KG1 (cell line): Measurements from ENCODE around the gene DIP2C.
"Not testable (repeated sequence)": the region's sequence is repeated elsewhere in the genome, so short reads cannot be mapped to it uniquely, and the experiment has no call there.

Experiments
- DNase-seq: peaks from one replicate; lab custom pipeline; 2025; lab: John Stamatoyannopoulos, UW

Gene DIP2C

GRCh38 chr10:442209-442608 lies 247.3 kb downstream of the DIP2C start:
- no peak for DNase-seq

- no peak for DNase-seq
These were observed 247.8 kb downstream of the DIP2C start for GRCh38 chr10:441659-442058.

- DNase-seq, result no peak
These were observed 249.3 kb downstream of the DIP2C start for GRCh38 chr10:440127-440526.

GRCh38 chr10:437698-438490 lies 251.6 kb downstream of the DIP2C start:
- no peak for DNase-seq

- no peak for DNase-seq
These were observed 252.4 kb downstream of the DIP2C start for GRCh38 chr10:436911-437665.

- DNase-seq, result no peak
These were observed 253.3 kb downstream of the DIP2C start for GRCh38 chr10:436013-436697.

GRCh38 chr10:435397-435796 lies 254.1 kb downstream of the DIP2C start:
- DNase-seq, result no peak

GRCh38 chr10:429696-430095 lies 259.8 kb downstream of the DIP2C start:
- no peak for DNase-seq

GRCh38 chr10:427761-428519 lies 261.5 kb downstream of the DIP2C start:
- DNase-seq, result no peak

GRCh38 chr10:425365-425764 lies 264.1 kb downstream of the DIP2C start:
- DNase-seq, result not testable (repeated sequence)

GRCh38 chr10:424724-425123 lies 264.7 kb downstream of the DIP2C start:
- DNase-seq, result not testable (repeated sequence)

- no peak for DNase-seq
These were observed 266.3 kb downstream of the DIP2C start for GRCh38 chr10:423178-423577.

GRCh38 chr10:422675-423074 lies 266.8 kb downstream of the DIP2C start:
- DNase-seq, result no peak

- no peak for DNase-seq
These were observed 267.2 kb downstream of the DIP2C start for GRCh38 chr10:422241-422640.

- no peak for DNase-seq
These were observed 268.3 kb downstream of the DIP2C start for GRCh38 chr10:421170-421569.

- no peak for DNase-seq
These were observed 269.0 kb downstream of the DIP2C start for GRCh38 chr10:420154-421121.

GRCh38 chr10:418894-419293 lies 270.6 kb downstream of the DIP2C start:
- DNase-seq, result no peak

- no peak for DNase-seq
These were observed 271.2 kb downstream of the DIP2C start for GRCh38 chr10:418226-418625.

GRCh38 chr10:416091-416515 lies 273.4 kb downstream of the DIP2C start:
- DNase-seq, result no peak

- DNase-seq, result no peak
These were observed 275.8 kb downstream of the DIP2C start for GRCh38 chr10:413662-414071.

GRCh38 chr10:412109-412508 lies 277.4 kb downstream of the DIP2C start:
- DNase-seq, result no peak
